ENCODE results near the gene OTOG. TPM values are rescaled to one million over a fixed set of nuclear protein-coding genes. Genes with fewer than 3 reads are reported as not detected.

OTOG gene
- total and polyA plus RNA-seq, 7 donors = under 0.01 TPM; not detected in 5

GRCh38 chr11:17633279-17633986 lies 86.4 kb downstream of the OTOG start:
- no peaks in the 10 kb centered on the region for H3K4me1 ChIP-seq
- no peak for TF ChIP-seq POLR2A (IDR thresholded peaks at IDR 0.05)
- TF ChIP-seq EP300 (IDR thresholded peaks at IDR 0.05) = no peak
- no peak for TF ChIP-seq CTCF (IDR thresholded peaks at IDR 0.05)
- TF ChIP-seq POLR2AphosphoS5 (IDR thresholded peaks at IDR 0.05) = no peak
- WGBS, 2 donors = 90 to 91% methylated on average over 11 of the region's 11 CpGs

GRCh38 chr11:17633987-17634775 lies 87.1 kb downstream of the OTOG start:
- no peaks in the 10 kb centered on the region for H3K9me3 ChIP-seq
- H3K36me3 ChIP-seq = no peaks in the 10 kb centered on the region
- intact Hi-C loops (cut with DNase I) = no loop called here
- no peaks in the 10 kb centered on the region for H3K4me1 ChIP-seq
- no peak for TF ChIP-seq CTCF (IDR thresholded peaks at IDR 0.05)
- TF ChIP-seq EP300 (IDR thresholded peaks at IDR 0.05) = no peak
- H3K27ac ChIP-seq = no peak overlapping the region
- DNase-seq = no peak
- no peaks in the 10 kb centered on the region for H3K27me3 ChIP-seq
- WGBS, 2 donors = 73 to 81% methylated on average over 14 of the region's 14 CpGs
- H3K4me3 ChIP-seq = no peak overlapping the region

More at GRCh38 chr11:17633279-17633986, 86.4 kb downstream of the OTOG start:
- no peaks in the 10 kb centered on the region for H3K9me3 ChIP-seq
- intact Hi-C loops (cut with DNase I) = no loop called here
- no peak for DNase-seq
- no peak overlapping the region for H3K4me3 ChIP-seq
- no peaks in the 10 kb centered on the region for H3K36me3 ChIP-seq
- no peak overlapping the region for H3K27ac ChIP-seq
- no peaks in the 10 kb centered on the region for H3K27me3 ChIP-seq

GRCh38 chr11:17634776-17635550 lies 87.9 kb downstream of the OTOG start:
- H3K4me1 ChIP-seq = no peaks in the 10 kb centered on the region
- 82% methylated on average over 25 of the region's 25 CpGs for WGBS, 2 donors
- H3K27me3 ChIP-seq = no peaks in the 10 kb centered on the region
- H3K36me3 ChIP-seq = no peaks in the 10 kb centered on the region
- no peak overlapping the region for H3K27ac ChIP-seq
- DNase-seq = no peak
- intact Hi-C loops (cut with DNase I) = no loop called here
- no peaks in the 10 kb centered on the region for H3K9me3 ChIP-seq
- no peak for TF ChIP-seq POLR2A (IDR thresholded peaks at IDR 0.05)
- TF ChIP-seq EP300 (IDR thresholded peaks at IDR 0.05) = no peak
- no peak for TF ChIP-seq CTCF (IDR thresholded peaks at IDR 0.05)
- no peak for TF ChIP-seq POLR2AphosphoS5 (IDR thresholded peaks at IDR 0.05)
- H3K4me3 ChIP-seq = no peak overlapping the region

GRCh38 chr11:17635551-17635938 lies 88.5 kb downstream of the OTOG start:
- intact Hi-C loops (cut with DNase I) = no loop called here

More at GRCh38 chr11:17635551-17635938, 88.5 kb downstream of the OTOG start:
- 78 to 83% methylated on average over 9 of the region's 9 CpGs for WGBS, 2 donors
- Histone ChIP-seq H3K27ac (no peak overlapping the region), H3K4me1 (no peaks in the 10 kb centered on the region), H3K27me3 (no peaks in the 10 kb centered on the region), H3K36me3 (no peaks in the 10 kb centered on the region), H3K4me3 (no peak overlapping the region), H3K9me3 (no peaks in the 10 kb centered on the region)
- DNase-seq = no peak
- no peak for TF ChIP-seq POLR2A (IDR thresholded peaks at IDR 0.05)
- no peak for TF ChIP-seq CTCF (IDR thresholded peaks at IDR 0.05)
- TF ChIP-seq EP300 (IDR thresholded peaks at IDR 0.05) = no peak
